ENCODE data around the gene CCNK.

The CCNK gene

GRCh38 chr14:99535908-99536778 is 54.9 kb downstream of the CCNK start:
- no peak for DNase-seq (ENCODE audit: low read depth)

- DNase-seq (ENCODE audit: low read depth), result no peak
Measured at GRCh38 chr14:99537399-99537798, 56.2 kb downstream of the CCNK start.

- DNase-seq (ENCODE audit: low read depth), result no peak
Measured at GRCh38 chr14:99538275-99538674, 57.1 kb downstream of the CCNK start.

- DNase-seq (ENCODE audit: low read depth), result no peak
Measured at GRCh38 chr14:99538733-99539132, 57.5 kb downstream of the CCNK start.

- no peak for DNase-seq (ENCODE audit: low read depth)
Measured at GRCh38 chr14:99539491-99539890, 58.3 kb downstream of the CCNK start.

GRCh38 chr14:99540196-99541032 is 59.2 kb downstream of the CCNK start:
- DNase-seq (ENCODE audit: low read depth), result no peak

GRCh38 chr14:99541211-99541610 is 60.0 kb downstream of the CCNK start:
- DNase-seq (ENCODE audit: low read depth), result no peak

GRCh38 chr14:99541677-99542470 is 60.7 kb downstream of the CCNK start:
- DNase-seq (ENCODE audit: low read depth), result no peak

GRCh38 chr14:99542566-99542965 is 61.4 kb downstream of the CCNK start:
- no peak for DNase-seq (ENCODE audit: low read depth)

GRCh38 chr14:99543370-99543769 is 62.2 kb downstream of the CCNK start:
- no peak for DNase-seq (ENCODE audit: low read depth)

- DNase-seq (ENCODE audit: low read depth), result no peak
Measured at GRCh38 chr14:99543985-99544384, 62.8 kb downstream of the CCNK start.

- DNase-seq (ENCODE audit: low read depth), result no peak
Measured at GRCh38 chr14:99544991-99545390, 63.8 kb downstream of the CCNK start.

- no peak for DNase-seq (ENCODE audit: low read depth)
Measured at GRCh38 chr14:99545586-99545985, 64.4 kb downstream of the CCNK start.

GRCh38 chr14:99546234-99546879 is 65.1 kb downstream of the CCNK start:
- no peak for DNase-seq (ENCODE audit: low read depth)

- DNase-seq (ENCODE audit: low read depth), result no peak
Measured at GRCh38 chr14:99548255-99548654, 67.0 kb downstream of the CCNK start.

- no peak for DNase-seq (ENCODE audit: low read depth)
Measured at GRCh38 chr14:99548871-99549515, 67.8 kb downstream of the CCNK start.

GRCh38 chr14:99549684-99550083 is 68.5 kb downstream of the CCNK start:
- DNase-seq (ENCODE audit: low read depth), result no peak

- no peak for DNase-seq (ENCODE audit: low read depth)
Measured at GRCh38 chr14:99550387-99550992, 69.3 kb downstream of the CCNK start.

- no peak for DNase-seq (ENCODE audit: low read depth)
Measured at GRCh38 chr14:99551034-99551922, 70.1 kb downstream of the CCNK start.

- DNase-seq (ENCODE audit: low read depth), result no peak
Measured at GRCh38 chr14:99552021-99552553, 70.9 kb downstream of the CCNK start.
